A673 (cell line): ENCODE measurements around the gene DLX5. TPM values are rescaled to one million over a fixed set of nuclear protein-coding genes. Genes with fewer than 3 reads are reported as not detected.
A peak's percentile ranks its signal among the peaks of the same experiment; 100 is the strongest.

Experiments
- BruUV-seq: library from RNA; stranded (reverse); fragments of 400-500 nt; replicated peaks from 2 replicates; lab custom pipeline; 2021; lab: Mats Ljungman, UMichigan
- CTCF ChIA-PET: fragments of 300-600 bp; sonication (Branson Sonifier 250); formaldehyde crosslinking; loops from one replicate; lab custom pipeline; 2022; ENCODE audit warnings: antibody characterized with exemption; lab: Charles Lee
- POLR2A ChIA-PET: fragments of 300-600 bp; sonication (Branson Sonifier 250); formaldehyde crosslinking; loops from one replicate; lab custom pipeline; 2022; ENCODE audit warnings: antibody characterized with exemption; ENCODE audit not compliant: low non-redundant PET; lab: Charles Lee
- DNase-seq: peaks from one replicate; pipeline ENCODE4 v3.0.0-alpha.2; 2015; ENCODE audit warnings: low spot score
- H3K27ac ChIP-seq: fragments of 200-600 bp; sonication (generic); 2 replicates; pipeline ENCODE4 v1.5.1; 2016; ENCODE audit warnings: mixed run types, low read depth, mild to moderate bottlenecking, mixed read lengths, antibody characterized with exemption, low read length; ENCODE audit not compliant: poor library complexity, severe bottlenecking
- H3K27me3 ChIP-seq: fragments of 200-600 bp; sonication (generic); replicated peaks from 2 replicates; pipeline ENCODE4 v1.6.1; 2017; ENCODE audit warnings: mixed run types, low read depth, mild to moderate bottlenecking, mixed read lengths, antibody characterized with exemption, low read length; ENCODE audit not compliant: insufficient read depth, poor library complexity
- H3K36me3 ChIP-seq: fragments of 200-600 bp; sonication (generic); 2 replicates; pipeline ENCODE4 v1.6.1; 2016; ENCODE audit warnings: mixed run types, mild to moderate bottlenecking, mixed read lengths, antibody characterized with exemption, low read length; ENCODE audit not compliant: insufficient read depth, poor library complexity, severe bottlenecking
- H3K4me1 ChIP-seq: fragments of 200-600 bp; sonication (generic); 2 replicates; pipeline ENCODE4 v1.6.1; 2017; ENCODE audit warnings: mixed run types, mild to moderate bottlenecking, mixed read lengths, antibody characterized with exemption, low read length; ENCODE audit not compliant: insufficient read depth, poor library complexity, severe bottlenecking
- H3K4me3 ChIP-seq: fragments of 200-600 bp; sonication (generic); 2 replicates; pipeline ENCODE4 v1.5.1; 2016; ENCODE audit warnings: low read depth, mixed run types, mild to moderate bottlenecking, mixed read lengths, low read length; ENCODE audit not compliant: poor library complexity, severe bottlenecking
- H3K9me3 ChIP-seq: fragments of 200-600 bp; sonication (generic); 2 replicates; pipeline ENCODE4 v1.6.1; 2016; ENCODE audit warnings: mixed run types, low read depth, mild to moderate bottlenecking, mixed read lengths, antibody characterized with exemption, low read length; ENCODE audit not compliant: poor library complexity, severe bottlenecking
- CTCF ChIP-seq: fragments of 300-800, 200-600 bp; sonication (generic); conservative IDR thresholded peaks from 2 replicates; pipeline ENCODE4 v1.5.1; 2017; ENCODE audit warnings: low read depth, mild to moderate bottlenecking, antibody characterized with exemption, low read length, moderate library complexity, mixed read lengths
- EZH2 ChIP-seq: fragments of 200-600 bp; sonication (generic); IDR thresholded peaks from 2 replicates; pipeline ENCODE4 v1.6.1; 2017; ENCODE audit warnings: borderline replicate concordance, low read depth, mild to moderate bottlenecking, mixed read lengths, antibody characterized with exemption, low read length; ENCODE audit not compliant: poor library complexity, severe bottlenecking
- intact Hi-C: fragments of 100-400 bp; cut with micrococcal nuclease; formaldehyde crosslinking; loops from one replicate; pipeline ENCODE4 v1.10.0; 2022; ENCODE audit not compliant: unreplicated experiment
- total RNA-seq: library from RNA; stranded (reverse); gene quantifications from 2 replicates; pipeline ENCODE4 v1.2.3, GENCODE V29; 2021

Gene DLX5
- total RNA-seq, 1 experiment from 2014 or later = 69.6 TPM

DNA sequence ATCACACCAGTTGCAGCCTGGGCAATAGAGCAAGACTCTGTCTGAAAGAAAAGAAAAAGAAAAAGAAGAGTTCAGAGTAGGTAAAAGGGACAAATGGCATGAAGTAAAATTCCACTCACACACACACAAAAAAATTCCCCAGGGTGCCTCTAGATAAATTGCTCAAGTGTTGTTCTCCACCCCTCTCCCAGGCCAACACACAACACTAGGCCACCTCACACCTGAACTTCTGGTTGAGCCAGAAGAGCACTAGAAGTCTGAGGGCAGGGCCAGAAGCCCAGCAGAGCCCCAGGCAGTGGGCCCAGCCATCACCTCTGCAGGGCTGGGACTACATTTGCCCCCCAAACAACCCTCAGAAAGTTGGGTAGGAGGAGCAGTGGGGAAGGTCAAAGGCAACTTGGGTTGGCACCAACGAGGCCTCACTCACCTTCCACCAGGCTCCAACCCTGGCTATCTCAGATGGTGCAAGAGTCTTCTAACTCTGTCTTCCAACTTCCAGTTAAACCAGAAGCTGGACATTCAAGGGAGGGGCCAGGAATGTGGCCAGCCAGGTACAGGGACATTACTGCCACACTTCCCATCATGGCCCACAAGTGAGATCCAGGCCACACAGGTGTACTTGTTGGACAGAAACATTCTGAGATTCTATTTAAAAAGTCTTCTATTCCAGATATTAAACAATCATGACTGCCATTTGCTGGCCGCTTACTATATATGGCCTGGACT is 44.9 kb downstream of the DLX5 start:
- no TSS peak for BruUV-seq
- ChIA-PET CTCF (no interaction called here), POLR2A (no interaction called here)
- H3K36me3 ChIP-seq = no peaks in the 10 kb centered on the region
- H3K4me3 ChIP-seq = no peak overlapping the region
- no peaks in the 10 kb centered on the region for H3K27me3 ChIP-seq
- intact Hi-C loops = no loop called here
- TF ChIP-seq EZH2 = no peak
- TF ChIP-seq CTCF = no peak
- no peak for DNase-seq
- H3K27ac ChIP-seq = no peak overlapping the region
- H3K9me3 ChIP-seq = no peaks in the 10 kb centered on the region
- H3K4me1 ChIP-seq = peaks cover 5% of the 10 kb centered on the region

DNA sequence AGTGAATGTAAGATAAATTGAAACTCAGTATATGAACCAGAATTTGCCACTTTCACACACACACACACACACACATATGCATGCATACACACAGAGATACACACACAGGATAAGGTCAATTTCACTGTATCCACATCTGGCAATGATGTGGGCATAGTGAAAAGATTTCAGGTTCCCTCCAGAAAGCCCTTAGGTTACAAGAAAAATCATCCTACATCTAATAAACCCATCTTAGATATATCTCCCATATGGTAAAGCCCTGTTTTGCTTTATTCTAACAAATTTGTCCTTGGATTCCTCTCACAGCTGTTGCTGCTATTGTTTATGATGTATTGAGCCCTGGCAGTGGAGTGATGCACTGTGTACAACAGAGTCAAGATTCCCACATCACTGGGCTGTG is 47.2 kb downstream of the DLX5 start:
- BruUV-seq = no TSS peak
- no peak for DNase-seq
- no peak for TF ChIP-seq EZH2
- no peak for TF ChIP-seq CTCF
- no peaks in the 10 kb centered on the region for H3K36me3 ChIP-seq
- ChIA-PET POLR2A (no interaction called here), CTCF (no interaction called here)
- no peak overlapping the region for H3K4me3 ChIP-seq
- no peak overlapping the region for H3K27ac ChIP-seq
- intact Hi-C loops = no loop called here
- peaks cover 5% of the 10 kb centered on the region for H3K4me1 ChIP-seq
- H3K27me3 ChIP-seq = no peaks in the 10 kb centered on the region
- H3K9me3 ChIP-seq = no peaks in the 10 kb centered on the region

DNA sequence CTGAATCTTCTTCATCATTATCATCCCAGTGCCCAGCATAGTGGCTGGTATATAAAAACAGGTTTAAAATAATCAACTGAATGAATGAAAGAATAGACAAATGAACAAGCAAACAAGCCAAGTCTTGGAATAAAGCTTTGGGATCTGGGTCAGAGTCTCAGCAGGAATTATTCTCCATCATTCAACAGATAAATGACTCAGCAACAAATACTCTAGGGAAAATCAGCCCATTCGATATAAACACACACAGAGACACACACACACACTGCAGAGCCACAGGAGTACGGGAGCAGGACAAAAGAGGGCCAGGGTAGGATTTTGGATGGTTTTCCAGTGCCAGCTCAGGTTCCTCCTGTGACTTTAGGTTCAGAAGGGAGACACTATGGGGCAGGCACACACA is 48.5 kb downstream of the DLX5 start:
- ChIA-PET POLR2A (interaction anchor here (0.6 kb wide), 1 partner anchor 1181 kb away, joined by 3 read pairs; no protein-coding TSS in a partner anchor), CTCF (no interaction called here)

More for the DNA sequence above, 48.5 kb downstream of the DLX5 start:
- DNase-seq = peak; percentile 18
- intact Hi-C loops = no loop called here
- BruUV-seq = no TSS peak
- TF ChIP-seq EZH2 = no peak
- no peak for TF ChIP-seq CTCF
- H3K36me3 ChIP-seq = no peaks in the 10 kb centered on the region
- H3K27ac ChIP-seq = no peak overlapping the region
- H3K4me1 ChIP-seq = peaks cover 5% of the 10 kb centered on the region
- no peaks in the 10 kb centered on the region for H3K9me3 ChIP-seq
- no peaks in the 10 kb centered on the region for H3K27me3 ChIP-seq
- H3K4me3 ChIP-seq = no peak overlapping the region
